ENCODE measurements around the gene ZBTB20. TPM values are rescaled to one million over a fixed set of nuclear protein-coding genes. Genes with fewer than 3 reads are reported as not detected.

ZBTB20 gene
- total RNA-seq, 5 donors from 2014 or later (not counting 1 experiment from before 2014, with no cell fraction given) = 43.1 to 80.7 (median 48.4) TPM

DNA sequence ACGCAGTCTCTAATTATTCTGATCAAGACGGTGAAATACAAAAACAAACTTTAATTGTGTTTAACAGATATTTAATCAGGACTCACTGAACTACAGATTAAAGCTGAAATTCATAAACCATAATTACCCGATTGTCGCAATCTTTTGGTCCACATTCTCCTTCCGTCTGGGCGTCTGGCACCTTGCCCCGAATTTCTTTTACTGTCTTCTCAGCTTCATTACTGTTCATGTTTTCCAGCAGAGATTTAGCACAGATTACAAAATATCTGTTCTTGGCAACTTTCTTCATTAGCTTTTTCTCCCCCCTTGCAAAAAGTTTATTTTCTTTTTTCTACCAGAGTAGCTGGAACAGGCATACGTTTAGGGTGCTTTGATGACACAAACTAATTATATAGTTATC lies 581.9 kb downstream of the ZBTB20 start:
- Mint-ChIP-seq H3K27ac (no peak overlapping the region), H3K27me3 (no peaks in the 10 kb centered on the region), H3K9me3 (peaks cover 0 to 8% (median 3%) of the 10 kb centered on the region in 3 donors), H3K4me3 (no peak overlapping the region), H3K4me1 (peaks cover 1 to 22% (median 8%) of the 10 kb centered on the region in 3 donors), H3K36me3 (peaks cover 47% of the 10 kb centered on the region)
- no peak overlapping the region for H3K4me3 ChIP-seq (ENCODE audit: control insufficient read depth in 1 of 2, extremely low read depth in 1 of 2, low read length in 1 of 2)
- H3K36me3 ChIP-seq (ENCODE audit: control insufficient read depth in 2 of 2, extremely low read depth in 1 of 2, insufficient read depth in 1 of 2, low read length in 1 of 2) = peaks cover 0 to 4% of the 10 kb centered on the region in 2 donors
- H3K27me3 ChIP-seq (replicated peaks in 1 of 2; ENCODE audit: control insufficient read depth in 2 of 2, extremely low read depth in 1 of 2, insufficient read depth in 2 of 2, low read length in 1 of 2) = no peaks in the 10 kb centered on the region
- ChIA-PET POLR2A (no interaction called here), CTCF (no interaction called here)
- no peaks in the 10 kb centered on the region for H3K4me1 ChIP-seq (ENCODE audit: control insufficient read depth in 1 of 2, extremely low read depth in 1 of 2, insufficient read depth in 2 of 2, low read length in 2 of 2)
- H3K27ac ChIP-seq (ENCODE audit: low read length) = no peak overlapping the region
- no peak for DNase-seq
- 99% methylated on average over 7 of the region's 8 CpGs for WGBS (ENCODE audit: insufficient coverage)
- no peak for ATAC-seq (replicated peaks in 1 of 4)
- H3K9me3 ChIP-seq = no peaks in the 10 kb centered on the region

DNA sequence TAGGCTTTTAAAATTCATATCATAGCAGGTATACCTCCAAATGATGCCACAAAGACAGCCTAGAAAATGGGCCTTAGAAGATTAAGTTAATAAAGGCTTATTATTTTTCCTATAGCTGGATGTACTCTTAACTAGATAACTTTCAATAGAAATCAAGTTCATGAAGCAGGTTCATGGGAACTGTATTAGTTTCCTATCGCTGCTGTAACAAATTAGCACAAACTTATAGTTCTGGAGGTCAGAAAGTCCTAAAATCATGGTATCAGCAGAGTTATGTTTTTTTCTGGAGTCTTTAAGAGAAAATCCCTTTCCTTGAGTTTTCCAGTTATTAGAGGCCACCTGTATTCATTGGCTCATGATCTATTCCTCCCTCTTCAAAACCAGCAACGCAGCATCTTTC lies 583.4 kb downstream of the ZBTB20 start:
- H3K4me3 Mint-ChIP-seq = no peak overlapping the region
- DNase-seq (no peak), ATAC-seq (replicated peaks in 1 of 4) (no peak)
- peaks cover 0 to 8% (median 3%) of the 10 kb centered on the region in 3 donors for H3K9me3 Mint-ChIP-seq
- H3K27ac Mint-ChIP-seq = no peak overlapping the region
- peaks cover 1 to 22% (median 8%) of the 10 kb centered on the region in 3 donors for H3K4me1 Mint-ChIP-seq
- H3K27ac ChIP-seq (ENCODE audit: low read length) = no peak overlapping the region
- ChIA-PET CTCF (no interaction called here), POLR2A (no interaction called here)
- peaks cover 0 to 4% of the 10 kb centered on the region in 2 donors for H3K36me3 ChIP-seq (ENCODE audit: control insufficient read depth in 2 of 2, extremely low read depth in 1 of 2, insufficient read depth in 1 of 2, low read length in 1 of 2)
- 80% methylated on average over 1 of the region's 2 CpGs for WGBS (ENCODE audit: insufficient coverage)
- no peaks in the 10 kb centered on the region for H3K27me3 ChIP-seq (replicated peaks in 1 of 2; ENCODE audit: control insufficient read depth in 2 of 2, extremely low read depth in 1 of 2, insufficient read depth in 2 of 2, low read length in 1 of 2)
- no peak overlapping the region for H3K4me3 ChIP-seq (ENCODE audit: control insufficient read depth in 1 of 2, extremely low read depth in 1 of 2, low read length in 1 of 2)
- H3K27me3 Mint-ChIP-seq = no peaks in the 10 kb centered on the region
- H3K36me3 Mint-ChIP-seq = peaks cover 45% of the 10 kb centered on the region
- H3K4me1 ChIP-seq (ENCODE audit: control insufficient read depth in 1 of 2, extremely low read depth in 1 of 2, insufficient read depth in 2 of 2, low read length in 2 of 2) = no peaks in the 10 kb centered on the region
- H3K9me3 ChIP-seq = no peaks in the 10 kb centered on the region

DNA sequence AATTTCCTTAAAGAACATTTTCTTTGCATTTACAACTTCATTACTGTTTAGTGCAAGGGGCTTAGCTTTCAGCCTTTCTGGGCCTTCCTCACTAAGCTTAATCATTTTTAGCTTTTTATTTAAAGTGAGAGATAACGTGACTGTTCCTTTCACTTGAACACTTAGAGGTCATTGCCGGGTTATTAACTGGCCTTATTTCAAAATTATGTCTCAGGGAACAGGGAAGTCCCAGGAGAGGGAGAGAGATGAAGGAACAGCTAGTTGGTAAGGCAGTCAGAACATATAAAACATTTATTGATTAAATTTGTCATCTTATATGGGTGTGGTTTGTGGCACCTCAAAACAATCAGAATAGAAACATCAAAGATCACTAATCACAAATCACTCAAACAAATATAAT lies 584.5 kb downstream of the ZBTB20 start:
- H3K9me3 ChIP-seq = no peaks in the 10 kb centered on the region
- ChIA-PET POLR2A (no interaction called here), CTCF (no interaction called here)
- Mint-ChIP-seq H3K4me3 (no peak overlapping the region), H3K4me1 (peaks cover 1 to 19% (median 8%) of the 10 kb centered on the region in 3 donors), H3K9me3 (peaks cover 0 to 8% (median 3%) of the 10 kb centered on the region in 3 donors), H3K27ac (no peak overlapping the region), H3K36me3 (peaks cover 43% of the 10 kb centered on the region), H3K27me3 (no peaks in the 10 kb centered on the region)
- peaks cover 0 to 4% of the 10 kb centered on the region in 2 donors for H3K36me3 ChIP-seq (ENCODE audit: control insufficient read depth in 2 of 2, extremely low read depth in 1 of 2, insufficient read depth in 1 of 2, low read length in 1 of 2)
- H3K27ac ChIP-seq (ENCODE audit: low read length) = no peak overlapping the region
- H3K4me3 ChIP-seq (ENCODE audit: control insufficient read depth in 1 of 2, extremely low read depth in 1 of 2, low read length in 1 of 2) = no peak overlapping the region
- DNase-seq (no peak), ATAC-seq (replicated peaks in 1 of 4) (no peak)
- no CpG with 5 or more reads among the region's 2 CpGs for WGBS (ENCODE audit: insufficient coverage)
- H3K4me1 ChIP-seq (ENCODE audit: control insufficient read depth in 1 of 2, extremely low read depth in 1 of 2, insufficient read depth in 2 of 2, low read length in 2 of 2) = no peaks in the 10 kb centered on the region
- H3K27me3 ChIP-seq (replicated peaks in 1 of 2; ENCODE audit: control insufficient read depth in 2 of 2, extremely low read depth in 1 of 2, insufficient read depth in 2 of 2, low read length in 1 of 2) = no peaks in the 10 kb centered on the region

DNA sequence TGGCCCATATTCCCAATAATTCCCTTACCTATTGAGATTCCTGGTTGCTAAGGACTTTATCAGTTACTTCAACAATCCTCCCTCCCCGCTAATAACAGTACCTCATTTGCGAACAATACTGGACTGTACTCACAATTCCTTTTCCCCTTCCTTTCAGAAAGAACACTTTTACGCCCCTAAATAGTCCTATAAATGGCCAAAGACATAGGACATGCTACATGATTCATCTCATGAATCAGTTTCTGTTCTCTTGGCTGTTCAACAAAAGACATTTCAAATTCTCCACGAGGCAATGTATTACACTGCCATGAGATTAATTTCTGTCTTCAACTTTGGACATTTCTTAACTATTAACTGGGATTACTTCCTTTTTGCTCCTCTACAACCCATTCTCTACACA lies 588.8 kb downstream of the ZBTB20 start:
- DNase-seq (no peak), ATAC-seq (replicated peaks in 1 of 4) (no peak)
- Mint-ChIP-seq H3K27ac (no peak overlapping the region), H3K4me1 (no peaks in the 10 kb centered on the region), H3K4me3 (no peak overlapping the region), H3K27me3 (no peaks in the 10 kb centered on the region), H3K36me3 (peaks cover 42% of the 10 kb centered on the region), H3K9me3 (no peaks in the 10 kb centered on the region)
- H3K4me3 ChIP-seq (ENCODE audit: control insufficient read depth in 1 of 2, extremely low read depth in 1 of 2, low read length in 1 of 2) = no peak overlapping the region
- 77% methylated on average over 3 of the region's 4 CpGs for WGBS (ENCODE audit: insufficient coverage)
- no peaks in the 10 kb centered on the region for H3K9me3 ChIP-seq
- ChIA-PET CTCF (no interaction called here), POLR2A (no interaction called here)
- H3K27me3 ChIP-seq (replicated peaks in 1 of 2; ENCODE audit: control insufficient read depth in 2 of 2, extremely low read depth in 1 of 2, insufficient read depth in 2 of 2, low read length in 1 of 2) = no peaks in the 10 kb centered on the region
- H3K4me1 ChIP-seq (ENCODE audit: control insufficient read depth in 1 of 2, extremely low read depth in 1 of 2, insufficient read depth in 2 of 2, low read length in 2 of 2) = no peaks in the 10 kb centered on the region
- no peak overlapping the region for H3K27ac ChIP-seq (ENCODE audit: low read length)
- peaks cover 0 to 4% of the 10 kb centered on the region in 2 donors for H3K36me3 ChIP-seq (ENCODE audit: control insufficient read depth in 2 of 2, extremely low read depth in 1 of 2, insufficient read depth in 1 of 2, low read length in 1 of 2)

GRCh38 chr3:114557791-114558190 lies 589.3 kb downstream of the ZBTB20 start:
- peaks cover 42% of the 10 kb centered on the region for H3K36me3 Mint-ChIP-seq
- no peaks in the 10 kb centered on the region for H3K9me3 Mint-ChIP-seq
- Histone ChIP-seq H3K4me3 (ENCODE audit: control insufficient read depth in 1 of 2, extremely low read depth in 1 of 2, low read length in 1 of 2) (no peak overlapping the region), H3K9me3 (no peaks in the 10 kb centered on the region), H3K36me3 (ENCODE audit: control insufficient read depth in 2 of 2, extremely low read depth in 1 of 2, insufficient read depth in 1 of 2, low read length in 1 of 2) (peaks cover 0 to 4% of the 10 kb centered on the region in 2 donors), H3K27me3 (replicated peaks in 1 of 2; ENCODE audit: control insufficient read depth in 2 of 2, extremely low read depth in 1 of 2, insufficient read depth in 2 of 2, low read length in 1 of 2) (no peaks in the 10 kb centered on the region), H3K27ac (ENCODE audit: low read length) (no peak overlapping the region), H3K4me1 (ENCODE audit: control insufficient read depth in 1 of 2, extremely low read depth in 1 of 2, insufficient read depth in 2 of 2, low read length in 2 of 2) (no peaks in the 10 kb centered on the region)
- H3K4me3 Mint-ChIP-seq = no peak overlapping the region
- DNase-seq = no peak
- no peak overlapping the region for H3K27ac Mint-ChIP-seq
- no peaks in the 10 kb centered on the region for H3K4me1 Mint-ChIP-seq
- no peak for ATAC-seq (replicated peaks in 1 of 4)
- no peaks in the 10 kb centered on the region for H3K27me3 Mint-ChIP-seq
- POLR2A ChIA-PET = interaction anchor here in 1 of 2 donors (0.6 kb wide), 1 partner anchor 466 kb away, joined by 3 read pairs; no protein-coding TSS in a partner anchor
- CTCF ChIA-PET = no interaction called here

DNA sequence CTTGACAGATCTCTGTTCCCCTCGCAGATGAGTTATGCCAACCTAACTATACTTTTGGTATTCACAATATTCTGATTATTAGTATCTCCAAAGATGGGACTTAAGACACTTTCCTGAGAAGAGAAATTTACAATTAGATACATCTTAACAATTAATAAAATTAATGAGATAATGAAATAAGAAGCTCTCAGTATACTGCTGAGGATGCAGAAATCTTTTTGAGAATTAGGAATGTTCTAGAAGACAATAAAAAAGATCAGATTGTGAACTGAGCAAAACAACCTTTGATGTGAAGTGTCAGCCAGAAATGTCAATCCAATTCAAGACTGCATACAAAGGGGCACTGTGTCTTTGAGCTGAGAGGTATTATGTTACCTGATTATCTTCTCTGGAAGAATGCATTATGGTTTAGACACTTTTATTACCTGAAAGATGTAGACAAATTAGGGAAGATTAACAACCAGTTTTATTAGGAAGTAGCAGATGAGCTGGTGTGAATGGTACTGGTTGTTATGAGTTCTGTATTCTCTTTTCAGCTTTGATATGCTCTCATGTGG lies 590.4 kb downstream of the ZBTB20 start:
- H3K4me1 ChIP-seq (ENCODE audit: control insufficient read depth in 1 of 2, extremely low read depth in 1 of 2, insufficient read depth in 2 of 2, low read length in 2 of 2) = no peaks in the 10 kb centered on the region
- H3K4me3 Mint-ChIP-seq = no peak overlapping the region
- DNase-seq = no peak
- WGBS (ENCODE audit: insufficient coverage) = no CpG with 5 or more reads among the region's 1 CpG
- CTCF ChIA-PET = no interaction called here
- no peaks in the 10 kb centered on the region for H3K4me1 Mint-ChIP-seq
- peaks cover 42% of the 10 kb centered on the region for H3K36me3 Mint-ChIP-seq
- H3K27me3 Mint-ChIP-seq = no peaks in the 10 kb centered on the region
- no peaks in the 10 kb centered on the region for H3K27me3 ChIP-seq (replicated peaks in 1 of 2; ENCODE audit: control insufficient read depth in 2 of 2, extremely low read depth in 1 of 2, insufficient read depth in 2 of 2, low read length in 1 of 2)
- H3K27ac ChIP-seq (ENCODE audit: low read length) = no peak overlapping the region
- POLR2A ChIA-PET = no interaction called here
- no peaks in the 10 kb centered on the region for H3K9me3 ChIP-seq
- no peak overlapping the region for H3K4me3 ChIP-seq (ENCODE audit: control insufficient read depth in 1 of 2, extremely low read depth in 1 of 2, low read length in 1 of 2)
- ATAC-seq (replicated peaks in 1 of 4) = no peak
- no peaks in the 10 kb centered on the region for H3K9me3 Mint-ChIP-seq
- peak overlapping the region in 1 of 2 donors; percentile 4 for H3K27ac Mint-ChIP-seq
- no peaks in the 10 kb centered on the region for H3K36me3 ChIP-seq (ENCODE audit: control insufficient read depth in 2 of 2, extremely low read depth in 1 of 2, insufficient read depth in 1 of 2, low read length in 1 of 2)

DNA sequence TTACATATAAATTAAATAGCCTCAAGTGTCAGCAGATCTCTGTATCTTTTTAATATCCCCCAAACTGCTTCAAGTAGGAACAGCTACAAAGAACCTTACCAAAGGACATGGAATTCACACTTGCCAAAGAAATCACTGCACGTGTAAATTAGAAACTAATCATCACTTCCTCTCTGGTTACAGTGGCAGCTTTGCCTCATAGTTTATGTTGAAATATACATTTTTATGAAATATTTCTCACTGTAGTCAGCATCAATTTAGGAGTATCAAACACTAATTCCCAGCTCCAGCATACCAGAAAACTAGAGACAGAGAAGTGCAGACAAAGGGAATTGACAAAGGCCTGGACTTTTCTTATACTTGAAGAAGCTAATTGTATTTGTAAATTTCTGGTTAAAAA lies 592.4 kb downstream of the ZBTB20 start:
- H3K27ac Mint-ChIP-seq = no peak overlapping the region
- H3K4me3 Mint-ChIP-seq = no peak overlapping the region
- no CpG with 5 or more reads among the region's 1 CpG for WGBS (ENCODE audit: insufficient coverage)
- Histone ChIP-seq H3K27ac (ENCODE audit: low read length) (no peak overlapping the region), H3K4me3 (ENCODE audit: control insufficient read depth in 1 of 2, extremely low read depth in 1 of 2, low read length in 1 of 2) (no peak overlapping the region), H3K9me3 (no peaks in the 10 kb centered on the region), H3K4me1 (ENCODE audit: control insufficient read depth in 1 of 2, extremely low read depth in 1 of 2, insufficient read depth in 2 of 2, low read length in 2 of 2) (no peaks in the 10 kb centered on the region), H3K36me3 (ENCODE audit: control insufficient read depth in 2 of 2, extremely low read depth in 1 of 2, insufficient read depth in 1 of 2, low read length in 1 of 2) (no peaks in the 10 kb centered on the region), H3K27me3 (replicated peaks in 1 of 2; ENCODE audit: control insufficient read depth in 2 of 2, extremely low read depth in 1 of 2, insufficient read depth in 2 of 2, low read length in 1 of 2) (no peaks in the 10 kb centered on the region)
- H3K9me3 Mint-ChIP-seq = no peaks in the 10 kb centered on the region
- H3K36me3 Mint-ChIP-seq = peaks cover 50% of the 10 kb centered on the region
- ATAC-seq (replicated peaks in 1 of 4) = no peak
- DNase-seq = no peak
- no peaks in the 10 kb centered on the region for H3K4me1 Mint-ChIP-seq
- POLR2A ChIA-PET = no interaction called here
- no peaks in the 10 kb centered on the region for H3K27me3 Mint-ChIP-seq
- CTCF ChIA-PET = interaction anchor here in 1 of 2 donors (0.5 kb wide), 1 partner anchor 430 kb away, joined by 7 read pairs; no protein-coding TSS in a partner anchor

All from T-cell (primary cell).